Vagina (tissue), 2 donors: ENCODE data around the gene UBE2L3. TPM values are rescaled to one million over a fixed set of nuclear protein-coding genes. Genes with fewer than 3 reads are reported as not detected.

ENCODE experiments used
- DNase-seq, 2 donors: peaks; one replicate each; pipeline ENCODE4 v3.0.0-alpha.2; 2017; ENCODE audit errors: extremely low spot score in 2 of 2
- H3K27ac ChIP-seq: fragments of 200-600 bp; sonication (generic); one replicate; pipeline ENCODE4 v1.5.1; 2019
- H3K27me3 ChIP-seq: fragments of 200-600 bp; sonication (generic); one replicate; pipeline ENCODE4 v1.5.1; 2019
- H3K36me3 ChIP-seq, 2 donors: fragments of 200-600 bp; sonication (generic); one replicate each; pipeline ENCODE4 v1.5.1; 2017 to 2019
- H3K4me1 ChIP-seq: fragments of 200-600 bp; sonication (generic); one replicate; pipeline ENCODE4 v1.5.1; 2019
- H3K4me3 ChIP-seq, 2 donors: fragments of 200-600 bp; sonication (generic); 1 replicate in 1 of 2; 2 replicates in 1 of 2; pipeline ENCODE4 v1.5.1; 2016 to 2019
- H3K9me3 ChIP-seq: fragments of 200-600 bp; sonication (generic); one replicate; pipeline ENCODE4 v1.5.1; 2019
- CTCF ChIP-seq, 3 experiments: fragments of 450-650 bp in 2 of 3; fragments of 200-600 bp in 1 of 3; sonication (generic) in 1 of 3; IDR thresholded peaks; one replicate each; pipeline ENCODE4 v1.5.1; 2017 to 2019; ENCODE audit warnings: antibody characterized with exemption in 3 of 3, mild to moderate bottlenecking in 2 of 3, moderate library complexity in 2 of 3
- POLR2A ChIP-seq, 2 donors: fragments of 450-650 bp; IDR thresholded peaks; one replicate each; pipeline ENCODE4 v1.6.1; 2017; ENCODE audit warnings: antibody characterized with exemption in 2 of 2, mild to moderate bottlenecking in 2 of 2, moderate library complexity in 2 of 2
- POLR2AphosphoS5 ChIP-seq, 2 donors: sonication (generic); formaldehyde crosslinking; IDR thresholded peaks; one replicate each; pipeline ENCODE4 v1.9.0; 2017; ENCODE audit warnings: antibody characterized with exemption in 2 of 2, mild to moderate bottlenecking in 2 of 2, low read depth in 1 of 2; ENCODE audit not compliant: insufficient read depth in 1 of 2
- intact Hi-C: fragments of 100-400 bp; cut with DNase I; formaldehyde crosslinking; loops from one replicate; pipeline ENCODE4 v1.15.1; 2023
- total RNA-seq: library from RNA; depleted of rRNA; stranded (reverse); fragments of >200 nt; gene quantifications from one replicate; pipeline ENCODE4 v1.2.3, GENCODE V29; 2016

Gene UBE2L3
- total RNA-seq, 1 donor from 2014 or later: 32.7 TPM

- Histone ChIP-seq H3K4me1 (peaks cover 38% of the 10 kb centered on the region), H3K9me3 (no peaks in the 10 kb centered on the region), H3K36me3 (no peaks in the 10 kb centered on the region), H3K27me3 (no peaks in the 10 kb centered on the region), H3K27ac (no peak overlapping the region), H3K4me3 (no peak overlapping the region)
- no peak for DNase-seq
- intact Hi-C loops: no loop called here
- TF ChIP-seq POLR2AphosphoS5 (IDR thresholded peaks at IDR 0.05; ENCODE audit: insufficient read depth in 1 of 2, low read depth in 1 of 2) (no peak), POLR2A (IDR thresholded peaks at IDR 0.05) (no peak), CTCF (IDR thresholded peaks at IDR 0.05) (no peak)
These were observed 15.6 kb downstream of the UBE2L3 start for GRCh38 chr22:21582801-21583740.

- Histone ChIP-seq H3K9me3 (no peaks in the 10 kb centered on the region), H3K4me3 (no peak overlapping the region), H3K36me3 (no peaks in the 10 kb centered on the region), H3K27ac (no peak overlapping the region), H3K4me1 (peaks cover 35% of the 10 kb centered on the region), H3K27me3 (no peaks in the 10 kb centered on the region)
- intact Hi-C loops: no loop called here
- DNase-seq: no peak
- TF ChIP-seq CTCF (IDR thresholded peaks at IDR 0.05): no peak
- TF ChIP-seq POLR2AphosphoS5 (IDR thresholded peaks at IDR 0.05; ENCODE audit: insufficient read depth in 1 of 2, low read depth in 1 of 2): no peak
- no peak for TF ChIP-seq POLR2A (IDR thresholded peaks at IDR 0.05)
These were observed 17.9 kb downstream of the UBE2L3 start for GRCh38 chr22:21585389-21585788.

GRCh38 chr22:21587803-21588611 lies 20.5 kb downstream of the UBE2L3 start:
- Histone ChIP-seq H3K4me3 (no peak overlapping the region), H3K9me3 (no peaks in the 10 kb centered on the region), H3K4me1 (peaks cover 56% of the 10 kb centered on the region), H3K27ac (no peak overlapping the region), H3K27me3 (no peaks in the 10 kb centered on the region), H3K36me3 (no peaks in the 10 kb centered on the region)
- intact Hi-C loops: no loop called here
- no peak for DNase-seq
- TF ChIP-seq CTCF (IDR thresholded peaks at IDR 0.05) (no peak), POLR2AphosphoS5 (IDR thresholded peaks at IDR 0.05; ENCODE audit: insufficient read depth in 1 of 2, low read depth in 1 of 2) (no peak), POLR2A (IDR thresholded peaks at IDR 0.05) (no peak)

- Histone ChIP-seq H3K27ac (no peak overlapping the region), H3K27me3 (no peaks in the 10 kb centered on the region), H3K9me3 (no peaks in the 10 kb centered on the region), H3K4me1 (peaks cover 56% of the 10 kb centered on the region), H3K36me3 (peaks cover 0 to 8% of the 10 kb centered on the region in 2 donors), H3K4me3 (no peak overlapping the region)
- DNase-seq: no peak
- no peak for TF ChIP-seq POLR2A (IDR thresholded peaks at IDR 0.05)
- intact Hi-C loops: no loop called here
These were observed 21.9 kb downstream of the UBE2L3 start for GRCh38 chr22:21589396-21589795.

- Histone ChIP-seq H3K27me3 (no peaks in the 10 kb centered on the region), H3K4me1 (peaks cover 56% of the 10 kb centered on the region), H3K9me3 (no peaks in the 10 kb centered on the region), H3K36me3 (peaks cover 0 to 15% of the 10 kb centered on the region in 2 donors), H3K4me3 (no peak overlapping the region), H3K27ac (no peak overlapping the region)
- TF ChIP-seq CTCF (IDR thresholded peaks at IDR 0.05) (no peak), POLR2AphosphoS5 (IDR thresholded peaks at IDR 0.05; ENCODE audit: insufficient read depth in 1 of 2, low read depth in 1 of 2) (no peak), POLR2A (IDR thresholded peaks at IDR 0.05) (no peak)
- intact Hi-C loops: no loop called here
- DNase-seq: no peak
These were observed 23.5 kb downstream of the UBE2L3 start for GRCh38 chr22:21590809-21591641.
